K562 (cell line): ENCODE results near the gene MON2. TPM values are rescaled to one million over a fixed set of nuclear protein-coding genes. Genes with fewer than 3 reads are reported as not detected.

Experiments used
- ATAC-seq: fragments of 200-7000 bp; cut with Tn5 transposase; 3 replicates; pipeline ENCODE4 v1.9.1; 2020; ENCODE audit warnings: moderate library complexity
- BruUV-seq: library from RNA; stranded (reverse); fragments of 400-500 nt; replicated peaks from 2 replicates; lab custom pipeline; 2021; lab: Mats Ljungman, UMichigan
- CTCF ChIA-PET: fragments of 300-600 bp; formaldehyde crosslinking; extraction: SDS; loops from one replicate; lab custom pipeline; 2021; ENCODE audit warnings: low intra/inter-chr PET ratio; lab: Yijun Ruan, JAX
- POLR2A ChIA-PET: fragments of 300-600, 350-650 bp; sonication (Branson Sonifier 250); formaldehyde crosslinking; extraction: SDS; loops from one replicate; lab custom pipeline; 2021; ENCODE audit warnings: antibody characterized with exemption, inconsistent platforms; lab: Yijun Ruan, JAX
- DNase-seq, 4 experiments: peaks; one replicate each; pipeline versions ENCODE4 v3.0.0 to v3.0.0-alpha.2; 2011 to 2018; ENCODE audit warnings: low spot score in 3 of 4, mixed read lengths in 3 of 4; ENCODE audit errors: extremely low read depth in 1 of 4
- FAIRE-seq: peaks from 2 replicates; lab custom pipeline; 2011; peaks lifted over from hg19 to GRCh38; lab: Jason Lieb, UNC
- H2AFZ ChIP-seq: 2 replicates; pipeline ENCODE4 v1.6.0; 2011; ENCODE audit warnings: low read depth, low read length, control low read depth, inconsistent platforms
- H3K27ac ChIP-seq: fragments of 200-600 bp; 3 replicates; pipeline ENCODE4 v1.8.0; 2011; ENCODE audit warnings: low read depth, mild to moderate bottlenecking, control low read depth, inconsistent platforms, low read length, moderate library complexity, mixed read lengths; ENCODE audit errors: extremely low read depth
- H3K27me3 ChIP-seq, 2 experiments: fragments of 300-600 bp in 1 of 2; 2 replicates in 1 of 2; 3 replicates in 1 of 2; pipeline versions ENCODE4 v1.6.0 to v1.8.0; 2011; ENCODE audit warnings: inconsistent platforms in 2 of 2, low read length in 2 of 2, mild to moderate bottlenecking in 1 of 2, mixed read lengths in 1 of 2, moderate library complexity in 1 of 2; ENCODE audit not compliant: control insufficient read depth in 2 of 2, insufficient read depth in 2 of 2
- H3K36me3 ChIP-seq: fragments of 300-600 bp; 3 replicates; pipeline ENCODE4 v1.8.0; 2011; ENCODE audit warnings: mild to moderate bottlenecking, low read length, inconsistent platforms; ENCODE audit not compliant: control insufficient read depth, insufficient read depth
- H3K4me1 ChIP-seq, 2 experiments: fragments of 200-600 bp in 1 of 2; replicated peaks in 1 of 2; 2 replicates in 1 of 2; 3 replicates in 1 of 2; pipeline versions ENCODE4 v1.5.1 to v1.8.0; 2011; ENCODE audit warnings: inconsistent platforms in 2 of 2, low read length in 2 of 2, mild to moderate bottlenecking in 1 of 2, mixed read lengths in 1 of 2, moderate library complexity in 1 of 2; ENCODE audit not compliant: control insufficient read depth in 2 of 2, insufficient read depth in 2 of 2
- H3K4me2 ChIP-seq: 2 replicates; pipeline ENCODE4 v1.6.1; 2011; ENCODE audit warnings: low read length, control low read depth, inconsistent platforms, mixed read lengths; ENCODE audit not compliant: insufficient read depth
- H3K4me3 ChIP-seq: fragments of 200-600 bp; sonication (generic), shearing (Covaris generic); 2 replicates; pipeline ENCODE4 v1.5.1; 2016; ENCODE audit warnings: control low read depth, inconsistent platforms
- H3K79me2 ChIP-seq: fragments of 200-600 bp; 3 replicates; pipeline ENCODE4 v1.8.0; 2011; ENCODE audit warnings: low read length, inconsistent platforms; ENCODE audit not compliant: control insufficient read depth, insufficient read depth
- H3K9ac ChIP-seq, 2 experiments: 2 replicates each; pipeline versions ENCODE4 v1.6.0 to v1.6.1; 2011; ENCODE audit warnings: low read depth in 2 of 2, low read length in 2 of 2, control low read depth in 1 of 2, inconsistent platforms in 1 of 2, mild to moderate bottlenecking in 1 of 2, mixed read lengths in 1 of 2; ENCODE audit not compliant: insufficient read depth in 1 of 2
- H3K9me1 ChIP-seq: one replicate; pipeline ENCODE4 v1.6.0; 2011; ENCODE audit warnings: inconsistent platforms, mild to moderate bottlenecking, low read length, moderate library complexity; ENCODE audit not compliant: control insufficient read depth, insufficient read depth
- H3K9me3 ChIP-seq: replicated peaks from 2 replicates; pipeline ENCODE4 v1.5.1; 2011; ENCODE audit warnings: low read depth, low read length, inconsistent platforms; ENCODE audit not compliant: control insufficient read depth, insufficient read depth
- H4K20me1 ChIP-seq: replicated peaks from 2 replicates; pipeline ENCODE4 v1.6.1; 2011; ENCODE audit warnings: low read length, inconsistent platforms, mixed read lengths; ENCODE audit not compliant: control insufficient read depth, insufficient read depth
- ADNP ChIP-seq: fragments of 200-800 bp; sonication (Bioruptor generic); IDR thresholded peaks from 2 replicates; pipeline ENCODE4 v1.6.1; 2016; ENCODE audit warnings: missing genetic modification characterization, missing compliant biosample characterization
- CCNT2 ChIP-seq: IDR thresholded peaks from 2 replicates; pipeline ENCODE4 v1.6.1; 2011; ENCODE audit warnings: borderline replicate concordance, low read depth, mild to moderate bottlenecking, moderate library complexity, mixed read lengths, low read length; ENCODE audit not compliant: insufficient read length; ENCODE audit errors: extremely low read depth
- HMG20B ChIP-seq: fragments of 250-450 bp; sonication (Bioruptor Pico); IDR thresholded peaks from 2 replicates; pipeline ENCODE4 v1.5.0; 2021; ENCODE audit warnings: mild to moderate bottlenecking
- KLF16 ChIP-seq: IDR thresholded peaks from 2 replicates; pipeline ENCODE4 v1.6.1; 2016; ENCODE audit warnings: antibody characterized with exemption
- NFIX ChIP-seq: fragments of 250-450 bp; sonication (Bioruptor Pico); IDR thresholded peaks from 2 replicates; pipeline ENCODE4 v1.4.0; 2020; ENCODE audit warnings: low read depth, mild to moderate bottlenecking, moderate library complexity
- WGBS: fragments of 100-300 bp; shearing (Covaris generic); methylation state at CpG from one replicate; pipeline ENCODE4 v1.1.6; 2016; ENCODE audit warnings: low coverage, mixed read lengths; ENCODE audit not compliant: insufficient coverage; ENCODE audit errors: missing lambda C conversion rate; 5-methylcytosine and 5-hydroxymethylcytosine counted together
- in situ Hi-C: fragments of 300-500 bp; cut with MboI; formaldehyde crosslinking; loops from 4 replicates; pipeline ENCODE4 v1.15.0; 2018; ENCODE audit warnings: inconsistent platforms, mixed read lengths
- intact Hi-C: fragments of 100-400 bp; cut with micrococcal nuclease; formaldehyde crosslinking; loops from 2 replicates; pipeline ENCODE4 v1.14.2; 2022
- polyA plus RNA-seq, 8 experiments: library from polyadenylated mRNA; depleted of rRNA in 4 of 8; stranded (reverse) in 5 of 8; unstranded in 3 of 8; fragments of >200 nt; fragmentation: Nextera tagmentation in 2 of 8; fragmentation: Illumina TruSeq in 1 of 8; extraction: Ambion mirVana in 2 of 8; extraction: Trizol in 1 of 8; gene quantifications; 2 replicates each; pipeline versions ENCODE4 v1.2.1 to v1.2.3, GENCODE V29; 2011 to 2014; ENCODE audit warnings: inconsistent platforms in 1 of 8, missing spikeins in 1 of 8
- total RNA-seq, 7 experiments: library from RNA; depleted of rRNA in 6 of 7; stranded (reverse); fragments of >200 nt in 6 of 7; fragmentation: Illumina TruSeq in 2 of 7; extraction: Trizol in 2 of 7; gene quantifications; 2 replicates each; pipeline versions ENCODE4 v1.2.1 to v1.2.3, GENCODE V29; 2011 to 2021; ENCODE audit warnings: low replicate concordance in 1 of 7
- TF ChIP-seq, protein P1 (sequence below), 2 experiments: IDR thresholded peaks in 1 of 2; conservative IDR thresholded peaks in 1 of 2; 2 replicates each; pipeline ENCODE4 v1.6.1; 2016; ENCODE audit warnings: low read depth in 2 of 2, mild to moderate bottlenecking in 1 of 2, missing compliant biosample characterization in 1 of 2, missing genetic modification characterization in 1 of 2, moderate library complexity in 1 of 2

Gene MON2
- total and polyA plus RNA-seq, 9 of the 15 experiments (the other 6 are each of a cell fraction or from before 2014, with no cell fraction given): 3.6 to 31.6 (median 16.8) TPM

DNA sequence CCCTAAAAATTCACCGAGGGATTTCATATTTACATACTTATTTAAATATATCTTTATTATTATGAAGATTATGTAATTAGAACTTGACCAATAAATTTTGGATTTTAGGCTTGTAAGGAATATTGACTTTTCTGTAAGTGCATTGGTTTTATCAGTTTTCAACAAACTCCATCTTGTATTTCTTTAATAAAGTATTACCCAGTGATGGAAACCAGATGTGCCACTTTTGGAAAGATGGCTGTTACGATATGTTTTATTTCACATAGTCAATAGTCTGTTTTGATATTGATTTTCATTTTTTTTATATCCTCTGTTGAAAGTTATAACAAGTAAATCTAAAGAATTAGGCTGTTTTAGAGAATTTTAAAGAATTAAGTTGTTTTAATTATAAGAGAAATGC lies 1.8 kb downstream of the MON2 start:
- intact Hi-C loops: no loop called here
- CTCF ChIA-PET: no interaction called here
- Histone ChIP-seq H3K27me3 (no peaks in the 10 kb centered on the region), H3K4me2 (peak overlapping the region; percentile 59), H3K4me1 (peaks cover 8 to 14% of the 10 kb centered on the region in 2 experiments; a peak in 4 of 5 replicates), H3K79me2 (peaks cover 65% of the 10 kb centered on the region), H3K4me3 (peak overlapping the region; percentile 98), H3K27ac (no peak overlapping the region), H2AFZ (no peak overlapping the region), H4K20me1 (0 out of 2 replicates have a peak, but pooled peaks cover 4% of the 10 kb centered on the region), H3K9ac (peak overlapping the region; percentile 73 to 97; a peak in 3 of 4 replicates), H3K9me3 (no peaks in the 10 kb centered on the region), H3K9me1 (no peaks in the 10 kb centered on the region), H3K36me3 (peaks cover 14% of the 10 kb centered on the region; the same call in 2 of the 3 replicates)
- DNase-seq: no peak
- no TSS peak for BruUV-seq
- ATAC-seq: no peak
- in situ Hi-C loops: no loop called here
- POLR2A ChIA-PET: interaction anchor here (0.9 kb wide), 1 partner anchor 9 kb away, joined by 3 read pairs; no protein-coding TSS in a partner anchor
- no peak for TF ChIP-seq NFIX (CRISPR knock-in tag)
- 0 out of 2 replicates have a peak, but pooled peaks have one; percentile 36 for TF ChIP-seq ADNP (tag)
- FAIRE-seq: no peak
- WGBS: 7% methylated on average over 2 of the region's 2 CpGs

DNA sequence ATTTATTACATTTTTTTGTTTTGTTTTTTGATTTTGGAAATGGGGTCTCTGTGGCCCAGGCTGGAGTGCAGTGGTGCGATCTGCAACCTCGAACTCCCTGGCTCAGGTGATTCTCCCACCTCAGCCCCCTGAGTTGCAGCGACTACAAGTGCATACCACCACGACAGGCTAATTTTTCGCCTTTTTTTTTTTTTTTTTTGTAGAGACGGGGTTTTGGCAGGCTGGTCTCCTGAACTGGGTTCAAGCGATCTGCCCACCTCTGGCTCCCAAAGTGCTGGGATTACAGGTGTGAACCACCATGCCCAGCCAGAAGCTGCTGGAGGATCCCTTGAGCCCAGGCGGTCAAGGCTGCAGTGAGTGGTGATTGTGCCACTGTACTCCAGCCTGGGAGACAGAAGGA lies 2.3 kb downstream of the MON2 start:
- ATAC-seq (no peak), DNase-seq (no peak), FAIRE-seq (no peak)
- H4K20me1 ChIP-seq: 0 out of 2 replicates have a peak, but pooled peaks cover 4% of the 10 kb centered on the region
- H3K4me1 ChIP-seq: peaks cover 8 to 14% of the 10 kb centered on the region in 2 experiments; a peak in 4 of 5 replicates
- H2AFZ ChIP-seq: no peak overlapping the region
- H3K79me2 ChIP-seq: peaks cover 68% of the 10 kb centered on the region
- no peaks in the 10 kb centered on the region for H3K27me3 ChIP-seq
- H3K4me3 ChIP-seq: peak overlapping the region; percentile 98
- ChIA-PET CTCF (no interaction called here), POLR2A (interaction anchor here (0.7 to 0.9 kb wide), 2 partner anchors 8 to 155 kb away, joined by 3 read pairs; no protein-coding TSS in a partner anchor)
- no peaks in the 10 kb centered on the region for H3K9me1 ChIP-seq
- H3K4me2 ChIP-seq: peak overlapping the region; percentile 59
- no peaks in the 10 kb centered on the region for H3K9me3 ChIP-seq
- BruUV-seq: no TSS peak
- H3K27ac ChIP-seq: no peak overlapping the region
- WGBS: 18% methylated on average over 7 of the region's 8 CpGs
- intact Hi-C loops: no loop called here
- H3K36me3 ChIP-seq: peaks cover 14% of the 10 kb centered on the region; the same call in 2 of the 3 replicates
- in situ Hi-C loops: no loop called here
- H3K9ac ChIP-seq: peak overlapping the region; percentile 84 to 97
- TF ChIP-seq HMG20B (CRISPR knock-in tag) (no peak), CCNT2 (no peak), KLF16 (no peak)
- TF ChIP-seq, protein P1, sequence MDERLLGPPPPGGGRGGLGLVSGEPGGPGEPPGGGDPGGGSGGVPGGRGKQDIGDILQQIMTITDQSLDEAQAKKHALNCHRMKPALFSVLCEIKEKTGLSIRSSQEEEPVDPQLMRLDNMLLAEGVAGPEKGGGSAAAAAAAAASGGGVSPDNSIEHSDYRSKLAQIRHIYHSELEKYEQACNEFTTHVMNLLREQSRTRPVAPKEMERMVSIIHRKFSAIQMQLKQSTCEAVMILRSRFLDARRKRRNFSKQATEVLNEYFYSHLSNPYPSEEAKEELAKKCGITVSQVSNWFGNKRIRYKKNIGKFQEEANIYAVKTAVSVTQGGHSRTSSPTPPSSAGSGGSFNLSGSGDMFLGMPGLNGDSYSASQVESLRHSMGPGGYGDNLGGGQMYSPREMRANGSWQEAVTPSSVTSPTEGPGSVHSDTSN (CRISPR knock-in tag; IDR thresholded peaks at IDR 0.05; ENCODE audit: low read depth): no peak
- TF ChIP-seq, protein P1 (tag; conservative IDR thresholded peaks at IDR 0.05; ENCODE audit: low read depth): no peak
